COLO668 (cell line): ENCODE results near the gene NUTM2B.
"Not testable (repeated sequence)": the region's sequence is repeated elsewhere in the genome, so short reads cannot be mapped to it uniquely, and the experiment has no call there.

Source experiments
- DNase-seq: peaks from one replicate; lab custom pipeline; 2025; ENCODE audit not compliant: unreplicated experiment; lab: John Stamatoyannopoulos, UW

The NUTM2B gene

GRCh38 chr10:79720000-79720399, 17.0 kb downstream of the NUTM2B start:
- DNase-seq = not testable (repeated sequence)

GRCh38 chr10:79726620-79727019, 23.6 kb downstream of the NUTM2B start:
- DNase-seq = not testable (repeated sequence)

- DNase-seq = not testable (repeated sequence)
These were observed 41.8 kb downstream of the NUTM2B start for GRCh38 chr10:79744844-79745243.

GRCh38 chr10:79748510-79748909, 45.5 kb downstream of the NUTM2B start:
- not testable (repeated sequence) for DNase-seq

- DNase-seq = not testable (repeated sequence)
These were observed 50.6 kb downstream of the NUTM2B start for GRCh38 chr10:79753601-79754000.

GRCh38 chr10:79758297-79758993, 55.4 kb downstream of the NUTM2B start:
- not testable (repeated sequence) for DNase-seq
